ENCODE measurements around the gene GRID2IP.

DNA sequence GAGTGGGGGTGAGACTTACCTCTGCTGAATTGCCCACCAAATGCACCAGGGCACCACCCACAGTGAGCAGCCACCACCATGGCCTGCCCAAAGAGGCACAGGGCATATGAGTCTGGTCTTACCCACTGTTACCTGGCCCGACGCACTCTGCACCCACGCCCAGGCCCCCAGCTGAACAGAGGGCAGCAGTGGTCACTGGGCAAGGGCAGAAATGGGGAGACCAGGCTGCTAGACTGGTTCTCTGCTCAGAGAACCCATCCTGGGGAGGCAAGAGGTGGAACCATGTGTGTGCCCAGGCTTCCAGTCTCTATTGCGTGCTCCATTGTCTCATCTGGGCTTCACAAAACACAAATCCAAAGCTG lies 64.1 kb downstream of the GRID2IP start:
- no peak for TF ChIP-seq CTCF (IDR thresholded peaks at IDR 0.05; ENCODE audit: low read depth, low read length)
- TF ChIP-seq EZH2phosphoT487 (IDR thresholded peaks at IDR 0.05; ENCODE audit: low read depth) = no peak
